ENCODE measurements around the gene ATP6V1G2. TPM values are rescaled to one million over a fixed set of nuclear protein-coding genes. Genes with fewer than 3 reads are reported as not detected.

Gene ATP6V1G2
- total RNA-seq, 4 donors from 2014 or later: 0.60 to 3.8 (median 2.2) TPM

DNA sequence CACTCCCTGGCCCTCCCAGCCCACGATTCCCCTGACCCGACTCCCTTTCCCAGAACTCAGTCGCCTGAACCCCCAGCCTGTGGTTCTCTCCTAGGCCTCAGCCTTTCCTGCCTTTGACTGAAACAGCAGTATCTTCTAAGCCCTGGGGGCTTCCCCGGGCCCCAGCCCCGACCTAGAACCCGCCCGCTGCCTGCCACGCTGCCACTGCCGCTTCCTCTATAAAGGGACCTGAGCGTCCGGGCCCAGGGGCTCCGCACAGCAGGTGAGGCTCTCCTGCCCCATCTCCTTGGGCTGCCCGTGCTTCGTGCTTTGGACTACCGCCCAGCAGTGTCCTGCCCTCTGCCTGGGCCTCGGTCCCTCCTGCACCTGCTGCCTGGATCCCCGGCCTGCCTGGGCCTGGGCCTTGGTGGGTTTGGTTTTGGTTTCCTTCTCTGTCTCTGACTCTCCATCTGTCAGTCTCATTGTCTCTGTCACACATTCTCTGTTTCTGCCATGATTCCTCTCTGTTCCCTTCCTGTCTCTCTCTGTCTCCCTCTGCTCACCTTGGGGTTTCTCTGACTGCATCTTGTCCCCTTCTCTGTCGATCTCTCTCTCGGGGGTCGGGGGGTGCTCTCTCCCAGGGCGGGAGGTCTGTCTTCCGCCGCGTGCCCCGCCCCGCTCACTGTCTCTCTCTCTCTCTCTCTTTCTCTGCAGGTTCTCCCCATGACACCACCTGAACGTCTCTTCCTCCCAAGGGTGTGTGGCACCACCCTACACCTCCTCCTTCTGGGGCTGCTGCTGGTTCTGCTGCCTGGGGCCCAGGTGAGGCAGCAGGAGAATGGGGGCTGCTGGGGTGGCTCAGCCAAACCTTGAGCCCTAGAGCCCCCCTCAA lies 25.9 kb upstream of the ATP6V1G2 start, which contains the start of gene LTA:
TSS of gene LTA (plus strand) at position 249 of the 871 bp plus-strand sequence. CDS start at position 703, 454 bp downstream.
- WGBS, 2 donors: 82 to 83% methylated on average over 27 of the region's 27 CpGs
- peak within 1 kb of the TSS in 1 of 4 donors; percentile 29 for H3K4me3 ChIP-seq

DNA sequence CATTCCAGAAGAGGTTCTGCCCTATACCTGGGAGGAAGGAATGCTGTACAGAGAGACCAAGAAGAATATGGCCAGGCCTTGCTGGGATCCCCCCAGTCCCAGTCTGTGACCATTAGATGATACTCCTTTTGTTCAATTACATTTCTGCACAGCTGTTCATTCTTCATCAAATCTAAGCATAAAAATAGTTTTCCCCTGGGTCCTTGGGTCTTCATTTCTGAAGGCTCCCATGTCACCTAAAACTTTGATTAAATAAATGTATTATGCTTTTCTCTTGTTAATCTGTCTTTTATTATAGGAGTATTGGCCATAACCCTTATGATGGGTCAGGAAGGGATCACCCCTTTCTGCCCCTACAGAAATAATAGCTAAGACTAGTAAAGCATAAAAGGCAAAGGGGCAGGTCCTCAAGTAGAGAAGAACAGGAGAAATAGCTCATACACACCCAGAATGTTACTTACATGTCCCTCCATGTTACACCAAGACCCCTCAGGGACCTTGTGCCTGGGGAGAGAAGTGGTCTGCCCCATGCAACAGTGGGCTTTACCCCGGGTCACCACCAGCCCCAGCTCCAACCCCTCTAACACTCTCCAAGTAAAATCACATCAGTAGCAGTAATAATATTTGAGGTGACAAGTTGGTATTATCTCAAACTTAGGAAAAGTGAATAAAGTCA lies 23.6 kb upstream of the ATP6V1G2 start:
- no peak for TF ChIP-seq POLR2A (IDR thresholded peaks at IDR 0.05)
- no peak for TF ChIP-seq EP300 (IDR thresholded peaks at IDR 0.05)
- TF ChIP-seq CTCF (IDR thresholded peaks at IDR 0.05): no peak
- H3K4me1 ChIP-seq: peaks cover 0 to 9% (median 0%) of the 10 kb centered on the region in 4 donors
- no peaks in the 10 kb centered on the region for H3K9me3 ChIP-seq
- H3K27ac ChIP-seq: no peak overlapping the region
- H3K36me3 ChIP-seq: no peaks in the 10 kb centered on the region
- DNase-seq (ENCODE audit: low spot score in 2 of 2): no peak
- WGBS, 2 donors: 82 to 90% methylated on average over 1 of the region's 1 CpG
- peaks cover 0 to 6% of the 10 kb centered on the region in 2 donors for H3K27me3 ChIP-seq
- no peak overlapping the region for H3K4me3 ChIP-seq

More for the DNA sequence above, 25.9 kb upstream of the ATP6V1G2 start, which contains the start of gene LTA:
- Histone ChIP-seq H3K4me1 (peaks cover 0 to 11% (median 0%) of the 10 kb centered on the region in 4 donors), H3K36me3 (no peaks in the 10 kb centered on the region), H3K27me3 (peaks cover 0 to 6% of the 10 kb centered on the region in 2 donors), H3K9me3 (no peaks in the 10 kb centered on the region), H3K27ac (peak within 1 kb of the TSS in 1 of 4 donors; percentile 79)
- no peak for TF ChIP-seq CTCF (IDR thresholded peaks at IDR 0.05)
- no peak for TF ChIP-seq POLR2A (IDR thresholded peaks at IDR 0.05)
- TF ChIP-seq EP300 (IDR thresholded peaks at IDR 0.05): no peak
- no peak for DNase-seq (ENCODE audit: low spot score in 2 of 2)

- peaks cover 0 to 3% (median 0%) of the 10 kb centered on the region in 4 donors for H3K4me1 ChIP-seq
- H3K9me3 ChIP-seq: no peaks in the 10 kb centered on the region
- H3K27me3 ChIP-seq: peaks cover 0 to 6% of the 10 kb centered on the region in 2 donors
- no peak overlapping the region for H3K4me3 ChIP-seq
- H3K36me3 ChIP-seq: no peaks in the 10 kb centered on the region
- H3K27ac ChIP-seq: no peak overlapping the region
- 64 to 73% methylated on average over 3 of the region's 3 CpGs for WGBS, 2 donors
- no peak for DNase-seq (ENCODE audit: low spot score in 2 of 2)
- TF ChIP-seq CTCF (IDR thresholded peaks at IDR 0.05): no peak
- TF ChIP-seq POLR2A (IDR thresholded peaks at IDR 0.05): no peak
- peak in 1 of 2 donors; percentile 19 for TF ChIP-seq EP300 (IDR thresholded peaks at IDR 0.05)
Observed at GRCh38 chr6:31568537-31568961, 22.1 kb upstream of the ATP6V1G2 start.

DNA sequence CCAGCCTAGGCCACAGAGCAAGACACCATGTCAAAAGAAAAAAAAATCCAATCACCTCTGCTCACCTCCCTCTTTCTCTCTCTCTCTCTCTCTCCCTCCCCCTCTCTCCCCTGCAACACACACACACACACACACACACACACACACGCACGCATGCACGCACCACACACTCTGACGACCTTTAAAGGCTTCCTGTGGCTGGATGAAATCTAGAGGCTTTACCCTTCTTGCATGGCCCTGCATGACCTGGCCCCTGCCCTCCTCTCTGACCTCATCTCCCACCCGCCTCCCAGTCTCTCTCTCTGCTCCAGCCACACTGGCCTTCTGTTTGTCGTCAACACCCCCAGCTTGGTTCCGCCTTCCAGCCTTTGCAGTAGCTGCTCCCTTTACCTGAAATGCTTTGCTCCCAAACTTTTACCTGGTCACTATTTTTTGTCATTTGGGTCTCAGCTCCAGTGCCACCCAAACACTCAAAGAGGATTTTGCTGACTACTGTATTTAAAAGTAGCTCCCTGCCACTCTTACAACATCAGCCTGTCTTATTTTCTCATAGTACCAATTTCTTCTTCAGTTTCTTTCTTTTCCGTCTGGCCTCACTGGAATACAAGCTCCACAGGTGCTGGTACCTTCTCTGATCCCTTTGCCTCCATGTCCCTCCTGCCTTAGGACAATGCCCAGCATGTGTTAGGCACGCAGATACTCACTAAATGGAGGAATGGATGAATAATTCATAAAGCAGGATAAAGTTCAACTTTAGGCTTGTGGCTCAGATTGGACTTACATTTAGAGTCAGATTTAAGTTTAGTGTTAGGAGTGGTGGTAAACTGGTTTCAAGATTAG lies 21.3 kb upstream of the ATP6V1G2 start:
- no peak for DNase-seq (ENCODE audit: low spot score in 2 of 2)
- H3K36me3 ChIP-seq: no peaks in the 10 kb centered on the region
- H3K9me3 ChIP-seq: no peaks in the 10 kb centered on the region
- TF ChIP-seq POLR2A (IDR thresholded peaks at IDR 0.05) (no peak), EP300 (IDR thresholded peaks at IDR 0.05) (no peak), CTCF (IDR thresholded peaks at IDR 0.05) (no peak)
- WGBS, 2 donors: 30 to 31% methylated on average over 8 to 9 of the region's 9 CpGs
- H3K4me1 ChIP-seq: peaks cover 0 to 3% (median 0%) of the 10 kb centered on the region in 4 donors
- no peak overlapping the region for H3K27ac ChIP-seq
- no peak overlapping the region for H3K4me3 ChIP-seq
- peaks cover 0 to 6% of the 10 kb centered on the region in 2 donors for H3K27me3 ChIP-seq

Data from tibial nerve (tissue), 4 donors.